Hippocampal formation (tissue), 2 donors: Measurements from ENCODE around the gene PICK1.

ENCODE experiments used
- DNase-seq, 2 donors: peaks; one replicate each; lab custom pipeline; 2025; lab: John Stamatoyannopoulos, UW

PICK1 gene

DNA sequence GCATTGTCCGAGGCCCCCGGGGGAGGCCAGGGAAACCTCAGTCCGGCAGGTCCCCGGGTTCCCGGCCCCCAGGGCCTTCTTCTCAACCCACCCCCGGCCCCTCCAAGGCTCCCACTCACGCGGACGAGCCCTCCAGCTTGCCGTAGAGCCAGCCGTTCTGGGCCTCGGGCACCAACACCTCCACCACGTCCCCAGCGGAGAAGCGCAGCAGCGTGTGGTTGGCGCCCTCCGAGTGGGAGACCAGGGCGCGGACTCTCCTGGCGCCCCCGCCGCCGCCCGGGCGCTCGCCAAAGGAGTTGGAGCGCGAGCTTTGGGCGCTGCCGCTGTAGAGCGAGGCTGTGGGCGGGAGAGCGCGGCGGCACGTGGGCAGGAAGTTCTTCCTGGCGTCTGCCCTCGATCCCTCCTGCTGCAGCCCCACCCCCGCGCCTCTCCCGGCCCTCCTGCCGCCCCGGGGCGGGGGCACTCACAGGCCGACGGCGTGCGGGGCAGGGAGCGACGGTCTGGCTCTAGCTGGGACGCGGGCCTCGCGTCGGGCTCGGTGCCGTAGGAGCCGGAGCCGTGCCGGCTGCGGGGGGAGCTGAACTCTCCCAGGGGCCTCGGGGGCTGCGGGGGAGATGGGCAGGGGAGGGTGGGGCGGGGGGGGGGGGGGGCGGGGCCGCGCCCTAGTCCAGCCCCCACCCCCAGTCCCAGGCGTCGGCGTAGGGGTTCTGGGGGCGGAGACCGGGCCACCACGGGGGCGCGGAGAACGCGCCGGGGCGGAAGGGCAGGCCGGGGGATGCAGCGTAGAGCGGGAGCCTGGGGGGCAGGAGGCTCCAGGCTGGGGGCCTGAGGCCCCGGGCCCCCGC, 31.6 kb downstream of the PICK1 start:
- no peak for DNase-seq

DNA sequence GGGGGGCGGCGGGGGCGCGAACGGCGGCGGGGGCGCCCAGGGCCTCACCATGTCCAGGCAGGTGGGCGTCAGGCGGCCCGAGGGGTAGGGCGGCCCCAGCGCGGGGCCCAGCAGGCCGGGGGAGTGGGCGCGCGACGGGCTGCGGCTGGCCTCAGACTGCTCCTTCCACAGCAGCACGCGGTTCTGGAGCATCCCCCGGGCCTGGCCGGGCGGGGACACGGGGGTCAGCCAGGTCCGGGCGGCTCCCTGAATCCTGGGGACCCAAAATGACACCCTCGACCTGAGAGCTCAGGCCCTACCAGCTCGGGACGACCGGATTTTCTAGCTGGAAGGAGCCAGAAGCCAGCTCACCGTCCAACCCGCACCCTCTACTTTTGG, 32.3 kb downstream of the PICK1 start:
- DNase-seq = no peak

DNA sequence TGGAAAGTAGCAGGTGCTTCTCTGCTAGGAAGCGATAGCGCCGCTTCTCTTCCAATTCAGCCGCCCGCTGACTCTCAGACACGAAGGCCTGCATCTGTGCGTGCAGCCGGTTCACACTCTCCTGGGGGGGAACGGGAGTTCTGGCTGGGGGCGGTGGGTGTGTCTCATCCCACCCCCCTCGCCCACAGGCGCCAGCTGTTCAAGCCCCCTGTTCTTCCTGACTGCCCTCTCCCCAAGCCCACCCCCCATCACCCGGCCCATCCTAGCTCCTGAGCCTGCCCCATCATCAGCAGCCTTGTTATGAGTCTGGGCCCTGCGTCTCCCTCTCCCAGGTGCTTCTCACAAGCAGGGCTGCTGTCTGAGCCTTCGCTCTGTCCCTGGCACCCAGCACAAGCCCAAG, 39.9 kb downstream of the PICK1 start:
- DNase-seq = no peak

DNA sequence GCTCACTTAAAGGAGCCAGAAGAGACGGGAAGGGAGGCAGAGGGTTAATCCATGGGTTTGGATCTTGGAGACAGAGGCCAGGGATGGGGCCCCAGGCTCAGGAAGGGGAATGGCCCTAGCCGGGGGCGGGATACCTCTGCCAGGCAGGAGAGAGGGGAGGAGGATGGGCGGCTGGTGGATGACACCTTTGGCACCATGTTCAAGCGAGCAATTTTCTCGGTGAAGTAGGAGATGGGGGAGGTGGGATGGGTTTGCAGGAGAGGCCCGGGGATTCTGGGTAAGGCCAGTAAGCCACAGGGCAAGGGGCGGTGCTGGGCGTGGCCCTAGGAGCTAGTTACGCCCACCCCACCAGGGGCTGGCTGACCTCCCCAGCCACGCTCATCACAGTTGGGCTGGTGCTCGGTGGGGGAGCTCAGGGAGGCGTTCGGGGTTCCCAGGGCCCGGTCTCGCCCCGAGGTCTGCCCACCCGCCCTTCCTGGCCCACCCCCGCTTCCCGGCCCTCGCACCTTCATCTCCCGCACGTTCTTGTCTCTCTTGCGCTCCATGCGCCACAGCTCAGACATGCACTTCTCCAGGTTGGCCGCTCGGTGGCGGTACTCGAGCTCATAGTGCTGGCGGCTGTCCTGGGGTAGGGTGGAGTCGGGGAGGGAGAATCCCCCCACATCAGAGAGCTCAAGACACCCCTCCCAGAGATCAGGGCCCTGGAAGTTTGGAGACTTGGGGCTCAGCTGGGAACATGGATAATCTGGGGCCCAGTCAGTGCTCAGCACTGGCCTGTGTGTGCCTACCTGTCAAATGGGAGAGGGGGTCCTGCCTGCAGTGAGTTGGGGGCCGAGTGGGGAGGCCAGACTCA, 40.6 kb downstream of the PICK1 start:
- DNase-seq = no peak

DNA sequence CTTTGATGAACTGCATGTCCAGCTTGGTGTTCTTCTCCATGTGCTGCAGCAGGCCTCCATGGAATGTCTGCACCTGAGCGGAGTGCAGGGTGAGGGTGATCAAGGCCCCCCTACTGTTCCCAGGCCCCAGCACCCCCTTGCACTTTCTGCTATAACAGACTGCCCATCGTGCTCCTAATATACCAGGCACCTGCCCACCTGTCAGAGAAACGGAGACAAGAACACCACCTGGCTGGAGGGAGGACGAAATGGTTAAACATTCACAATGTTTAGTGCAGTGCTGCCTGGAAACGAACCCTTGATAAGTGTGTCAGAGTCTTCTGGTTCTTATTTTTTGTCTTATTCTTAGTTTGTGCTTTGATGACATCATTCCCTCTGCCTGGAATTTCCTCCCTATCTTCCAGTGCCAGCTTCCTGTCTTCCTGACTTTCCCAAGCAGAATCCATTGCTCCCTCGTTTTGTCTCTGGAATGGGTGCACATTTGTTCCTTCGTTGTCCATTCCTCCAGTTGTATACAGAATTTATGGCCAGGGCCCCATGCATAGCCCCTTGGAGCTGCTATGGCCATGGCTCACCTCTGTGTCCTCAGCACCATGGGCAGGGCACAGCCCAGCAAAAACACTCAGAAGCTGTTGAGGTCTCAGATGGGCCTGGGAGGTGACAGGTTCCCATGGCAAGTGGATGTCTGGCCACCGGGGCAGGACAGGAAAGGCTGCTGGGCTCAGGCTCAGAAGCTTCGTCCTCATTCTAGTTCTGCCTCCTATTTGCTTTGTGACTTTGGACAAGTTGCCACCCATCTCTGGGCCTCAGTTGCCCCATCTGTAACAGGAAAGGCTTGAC, 41.4 kb downstream of the PICK1 start:
- DNase-seq = no peak

DNA sequence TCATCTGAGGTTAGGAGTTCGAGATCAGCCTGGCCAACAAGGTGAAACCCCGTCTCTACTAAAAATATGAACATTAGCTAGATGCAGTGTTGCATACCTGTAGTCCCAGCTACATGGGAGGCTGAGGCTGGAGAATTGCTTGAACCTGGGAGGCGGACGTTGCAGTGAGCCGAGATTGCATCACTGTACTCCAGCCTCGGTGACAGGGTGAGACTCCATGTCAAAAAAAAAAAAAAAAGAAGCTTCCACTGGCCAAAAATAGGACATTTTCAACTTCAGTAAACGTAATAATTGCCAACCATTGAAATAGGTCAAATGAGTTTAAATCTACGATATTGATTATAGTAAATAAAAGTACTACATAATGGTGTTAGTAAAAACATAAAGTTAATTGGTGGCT, 46.4 kb downstream of the PICK1 start:
- DNase-seq = no peak

DNA sequence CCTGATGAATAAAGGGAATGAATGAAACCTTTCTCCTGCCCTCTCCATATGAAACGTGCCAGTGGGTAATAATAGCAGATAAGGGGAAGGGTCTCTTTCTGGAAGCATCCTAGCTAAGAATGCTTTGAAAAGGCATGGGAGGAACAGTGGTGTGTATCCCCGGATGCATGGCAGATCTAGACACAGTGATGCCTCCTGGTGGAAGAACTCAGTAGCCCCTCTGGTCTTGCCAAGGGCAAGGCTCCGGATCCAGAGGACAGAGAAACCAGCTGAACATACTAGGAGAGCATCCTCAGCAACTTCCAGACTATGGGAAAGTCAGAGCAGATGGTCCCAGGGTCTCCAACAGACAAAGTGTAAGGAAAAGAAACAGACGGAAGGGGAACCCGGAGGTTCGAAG, 46.9 kb downstream of the PICK1 start:
- no peak for DNase-seq

- no peak for DNase-seq
These were observed 49.8 kb downstream of the PICK1 start for GRCh38 chr22:38106814-38107578.

GRCh38 chr22:38107692-38108515, 50.7 kb downstream of the PICK1 start:
- DNase-seq = no peak

DNA sequence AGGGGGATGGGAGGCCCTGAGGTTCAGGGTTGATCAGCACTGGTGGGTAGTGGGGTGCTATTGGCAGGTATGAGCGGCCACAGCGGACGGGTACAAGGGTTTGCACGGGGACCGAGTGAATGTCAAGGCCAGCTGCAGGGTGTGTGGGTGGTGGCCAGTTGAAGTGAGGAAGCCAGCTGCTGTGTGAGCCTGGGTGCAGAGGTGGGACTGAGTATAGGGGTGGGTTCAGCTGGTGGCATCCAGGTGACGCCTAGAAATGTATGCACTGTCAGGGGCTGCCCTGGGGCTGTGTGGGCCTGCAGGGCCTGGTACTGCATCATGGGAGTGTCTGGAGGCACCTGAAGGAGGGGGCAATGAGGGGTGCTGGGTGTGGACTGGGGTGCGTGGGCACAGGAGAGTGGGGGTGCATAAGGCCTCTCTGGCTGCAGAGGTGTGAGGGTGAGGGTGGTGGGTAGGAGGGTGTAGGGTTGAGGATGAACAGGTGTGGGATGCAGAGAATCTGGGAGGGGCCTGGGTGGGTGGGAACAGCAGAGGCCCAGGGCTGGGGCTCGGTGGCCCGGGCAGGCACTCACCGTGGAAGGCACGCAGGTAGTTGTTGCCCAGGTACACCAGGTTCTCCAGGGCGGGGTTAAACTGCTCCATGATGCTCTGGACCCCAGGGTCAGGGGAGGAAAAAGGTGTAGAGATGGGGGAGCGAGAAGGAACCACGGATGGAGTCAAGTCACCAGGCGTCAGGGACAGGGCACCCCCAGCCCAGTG, 51.5 kb downstream of the PICK1 start:
- DNase-seq = no peak

- DNase-seq = no peak
These were observed 52.3 kb downstream of the PICK1 start for GRCh38 chr22:38109371-38110001.

DNA sequence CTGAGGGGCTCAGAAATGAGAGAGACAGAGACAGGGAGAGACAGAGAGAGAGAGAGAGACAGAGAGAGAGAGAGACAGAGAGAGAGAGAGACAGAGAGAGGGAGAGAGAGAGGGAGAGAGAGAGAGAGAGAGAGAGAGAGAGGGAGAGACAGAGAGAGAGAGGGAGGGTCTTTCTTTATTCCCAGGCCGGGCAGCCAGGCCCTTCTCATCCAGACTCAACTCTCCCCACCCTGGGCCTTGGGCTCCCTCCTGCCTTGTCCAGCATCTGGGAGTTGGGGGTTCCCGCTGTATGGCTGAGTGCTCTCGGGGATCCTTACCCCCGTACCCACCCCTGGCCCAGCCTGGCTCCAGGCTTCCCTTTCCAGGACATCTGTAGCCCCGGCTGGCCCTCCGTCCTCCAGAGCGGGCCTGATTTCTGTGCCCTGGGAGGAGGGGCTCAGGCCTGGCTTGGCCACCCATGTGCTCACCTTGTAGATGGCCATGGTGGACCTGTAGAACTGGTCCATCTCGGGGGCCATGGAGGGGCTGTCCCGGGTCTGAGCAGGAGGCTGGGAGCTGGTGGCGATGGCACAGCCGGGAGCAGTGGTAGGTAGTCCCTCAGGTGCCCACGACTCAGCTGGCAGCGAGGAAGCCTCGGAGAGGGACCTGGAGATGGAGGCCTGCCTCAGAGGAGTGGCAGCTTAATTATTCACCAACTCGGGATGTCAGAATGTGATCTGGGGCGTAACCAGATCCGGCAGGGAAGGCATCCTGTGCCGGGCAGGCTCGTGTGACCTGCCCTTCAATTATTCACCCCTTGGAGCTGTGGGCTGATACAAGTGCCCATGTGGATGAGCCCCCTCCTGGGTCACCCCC, 53.0 kb downstream of the PICK1 start, which contains the start of gene BAIAP2L2:
BAIAP2L2 (minus strand) TSS at position 677 of the 855 bp plus-strand sequence; CDS start at position 518, 159 bp downstream.
- DNase-seq = no peak

GRCh38 chr22:38110863-38111852, 54.0 kb downstream of the PICK1 start:
- DNase-seq = no peak

DNA sequence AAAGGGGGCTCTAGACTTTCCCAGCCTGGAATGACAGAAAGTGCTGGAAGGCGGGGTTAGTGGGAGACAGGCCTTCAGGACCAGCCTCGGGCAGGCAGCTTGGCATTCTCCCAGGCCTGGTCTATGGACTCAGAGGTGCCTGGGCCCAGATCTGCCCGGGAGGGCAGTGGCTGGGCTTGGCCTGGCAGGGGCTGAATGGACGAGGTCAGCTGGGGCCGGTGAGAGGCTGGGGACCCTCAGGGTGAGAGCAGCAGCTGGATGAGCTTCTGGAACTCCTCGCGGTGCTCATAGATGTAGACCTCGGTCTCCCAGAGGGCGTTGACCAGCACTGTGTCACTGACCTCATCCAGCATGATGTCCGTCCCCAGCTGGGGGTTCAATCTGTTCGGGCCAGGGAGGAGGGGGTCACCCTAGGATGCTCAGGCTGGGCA, 54.7 kb downstream of the PICK1 start:
- DNase-seq = no peak

GRCh38 chr22:38112381-38112780, 55.2 kb downstream of the PICK1 start:
- no peak for DNase-seq

DNA sequence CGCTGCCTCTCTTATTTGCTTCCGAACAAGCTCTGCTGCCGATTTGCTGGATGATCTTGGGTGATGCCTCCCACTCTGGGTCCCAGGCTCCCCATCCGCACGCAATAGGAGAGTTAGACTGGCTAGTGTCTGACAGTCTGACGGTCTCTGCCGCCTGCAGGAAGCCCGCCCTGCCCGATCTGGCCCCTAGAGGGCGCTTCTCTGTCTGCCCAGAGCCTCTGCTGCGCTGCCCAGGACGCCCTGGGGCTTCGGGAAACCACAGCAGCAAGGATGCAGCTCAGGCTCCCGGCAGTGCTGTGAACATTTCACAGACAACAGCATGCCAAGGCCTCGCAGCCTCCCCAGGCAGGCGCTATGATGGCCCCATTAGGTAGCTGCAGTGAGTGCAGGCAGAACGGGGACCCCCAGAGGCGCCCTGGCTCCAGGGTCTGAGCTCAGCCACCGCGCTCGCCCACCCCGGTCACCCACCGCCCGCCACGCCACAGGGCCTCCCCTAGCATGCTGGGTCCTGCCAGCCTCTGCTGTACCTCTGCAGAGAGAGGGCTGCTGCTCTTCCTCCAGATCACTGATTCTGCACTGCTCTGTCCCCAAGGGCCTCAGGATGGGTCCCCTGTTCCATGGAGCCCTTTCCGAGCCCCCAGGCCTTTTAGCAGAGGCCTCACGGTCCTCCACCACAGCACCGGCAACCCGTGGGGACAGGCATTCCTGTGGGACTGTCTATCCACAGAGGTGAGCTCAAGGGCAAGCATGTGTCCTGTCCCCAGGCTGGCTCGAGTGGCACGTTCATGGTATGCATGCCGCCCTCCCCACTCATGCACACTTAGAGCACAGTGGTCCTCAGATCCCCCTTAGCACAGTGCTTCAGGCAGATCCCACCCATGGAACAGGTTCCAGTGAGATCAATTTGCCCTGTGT, 57.5 kb downstream of the PICK1 start:
- peak; percentile 57 to 81 for DNase-seq
